ENCODE data around the gene GID8.

Gene GID8

DNA sequence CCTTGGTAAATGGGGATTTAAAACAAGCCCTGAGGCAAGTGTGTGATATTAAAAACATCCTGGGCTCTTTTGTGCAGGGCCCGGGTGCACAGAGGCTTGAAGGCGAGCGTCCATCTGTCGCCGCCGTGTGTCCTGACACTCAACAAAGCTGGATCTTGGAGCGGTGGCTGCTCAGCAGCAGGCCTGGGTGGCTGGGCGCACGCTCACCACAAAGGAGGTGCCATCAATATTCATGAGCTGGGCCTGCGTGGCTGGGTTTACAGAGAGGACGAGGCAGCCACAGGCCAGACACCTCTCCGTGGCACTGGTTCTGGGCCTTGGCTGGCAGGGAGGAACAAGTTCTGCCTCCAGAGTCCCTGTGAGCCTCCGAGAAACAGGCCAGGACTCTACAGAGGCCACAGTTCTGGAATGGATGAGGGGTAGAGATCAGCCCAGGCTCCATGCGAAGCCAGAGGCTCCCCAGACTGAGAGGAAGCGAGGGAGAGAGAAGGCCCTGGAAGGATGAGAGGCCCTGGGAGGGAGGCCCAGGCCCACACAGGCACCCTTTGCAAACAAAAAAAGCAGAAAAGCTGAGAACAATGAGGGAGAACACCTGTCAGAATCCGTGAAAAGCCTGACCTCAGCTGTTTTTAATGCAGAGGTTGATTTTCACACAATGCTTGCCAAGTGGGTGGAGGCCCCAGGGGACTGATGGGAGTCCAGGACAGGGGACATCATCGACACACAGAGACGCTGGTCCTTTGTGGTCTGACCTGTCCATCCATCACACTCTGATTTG lies 46.9 kb downstream of the GID8 start:
- ChIA-PET POLR2A (ENCODE audit: low non-redundant PET) (no interaction called here), CTCF (interaction anchor here (0.7 to 1.2 kb wide), 4 partner anchors 10 to 41 kb away, joined by 3 to 7 read pairs (median 4); no protein-coding TSS in a partner anchor)
- no peak for DNase-seq (ENCODE audit: low spot score)
- H3K27ac ChIP-seq: no peak overlapping the region
- TF ChIP-seq, protein P1, sequence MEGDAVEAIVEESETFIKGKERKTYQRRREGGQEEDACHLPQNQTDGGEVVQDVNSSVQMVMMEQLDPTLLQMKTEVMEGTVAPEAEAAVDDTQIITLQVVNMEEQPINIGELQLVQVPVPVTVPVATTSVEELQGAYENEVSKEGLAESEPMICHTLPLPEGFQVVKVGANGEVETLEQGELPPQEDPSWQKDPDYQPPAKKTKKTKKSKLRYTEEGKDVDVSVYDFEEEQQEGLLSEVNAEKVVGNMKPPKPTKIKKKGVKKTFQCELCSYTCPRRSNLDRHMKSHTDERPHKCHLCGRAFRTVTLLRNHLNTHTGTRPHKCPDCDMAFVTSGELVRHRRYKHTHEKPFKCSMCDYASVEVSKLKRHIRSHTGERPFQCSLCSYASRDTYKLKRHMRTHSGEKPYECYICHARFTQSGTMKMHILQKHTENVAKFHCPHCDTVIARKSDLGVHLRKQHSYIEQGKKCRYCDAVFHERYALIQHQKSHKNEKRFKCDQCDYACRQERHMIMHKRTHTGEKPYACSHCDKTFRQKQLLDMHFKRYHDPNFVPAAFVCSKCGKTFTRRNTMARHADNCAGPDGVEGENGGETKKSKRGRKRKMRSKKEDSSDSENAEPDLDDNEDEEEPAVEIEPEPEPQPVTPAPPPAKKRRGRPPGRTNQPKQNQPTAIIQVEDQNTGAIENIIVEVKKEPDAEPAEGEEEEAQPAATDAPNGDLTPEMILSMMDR (conservative IDR thresholded peaks at IDR 0.05; ENCODE audit: low read depth): no peak

DNA sequence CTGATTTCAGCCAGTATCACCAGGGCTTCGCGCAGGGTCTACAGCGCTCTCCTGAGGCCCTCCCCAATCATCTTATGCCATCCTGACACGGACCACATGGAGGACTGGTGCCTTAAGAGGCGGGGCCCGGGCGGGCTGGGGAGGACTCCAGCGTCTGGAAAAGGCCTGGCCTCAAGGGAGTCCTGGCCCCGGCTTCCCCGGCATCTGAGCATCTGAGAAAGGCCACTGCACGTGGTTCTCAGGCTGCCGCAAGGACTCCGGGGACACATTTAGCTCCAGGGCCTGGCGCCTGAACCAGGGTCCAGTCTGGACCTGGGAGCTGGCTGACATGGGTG lies 47.5 kb downstream of the GID8 start:
- no peak for DNase-seq (ENCODE audit: low spot score)
- TF ChIP-seq, protein P1 (conservative IDR thresholded peaks at IDR 0.05; ENCODE audit: low read depth): no peak
- ChIA-PET CTCF (interaction anchor here (0.7 to 0.9 kb wide), 3 partner anchors 11 to 24 kb away, joined by 3 to 4 read pairs (median 3); no protein-coding TSS in a partner anchor), POLR2A (ENCODE audit: low non-redundant PET) (no interaction called here)
- no peak overlapping the region for H3K27ac ChIP-seq

DNA sequence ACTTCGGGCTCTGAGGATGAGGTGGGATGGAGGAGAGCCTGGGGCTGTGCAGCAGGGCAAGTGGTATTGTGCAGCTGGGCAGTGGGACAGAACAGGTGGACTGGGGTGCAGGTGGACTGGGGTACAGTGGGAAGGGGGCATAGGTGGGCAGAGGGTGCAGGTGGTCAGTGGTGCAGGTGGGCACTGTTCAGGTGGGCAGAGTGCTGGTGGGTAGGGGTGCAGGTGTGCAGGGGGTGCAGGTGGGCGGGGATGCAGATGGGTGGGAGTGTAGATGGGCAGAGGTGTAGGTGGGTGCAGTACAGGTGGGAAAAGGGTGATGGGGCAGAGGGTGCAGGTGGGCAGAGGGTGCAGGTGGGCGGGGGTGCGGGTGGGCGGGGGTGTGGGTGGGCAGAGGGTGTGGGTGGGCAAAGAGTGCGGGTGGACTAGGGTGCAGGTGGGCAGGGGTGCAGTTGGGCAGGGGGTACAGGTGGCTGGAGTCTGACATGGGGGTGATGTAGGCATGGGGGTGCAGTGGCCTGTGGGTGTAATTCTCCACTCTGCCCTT lies 48.4 kb downstream of the GID8 start:
- POLR2A ChIA-PET (ENCODE audit: low non-redundant PET): no interaction called here
- TF ChIP-seq, protein P1 (conservative IDR thresholded peaks at IDR 0.05; ENCODE audit: low read depth): no peak
- CTCF ChIA-PET: interaction anchor here (0.6 to 0.9 kb wide), 2 partner anchors 15 to 23 kb away, joined by 3 to 4 read pairs; no protein-coding TSS in a partner anchor
- no peak for DNase-seq (ENCODE audit: low spot score)
- H3K27ac ChIP-seq: no peak overlapping the region

DNA sequence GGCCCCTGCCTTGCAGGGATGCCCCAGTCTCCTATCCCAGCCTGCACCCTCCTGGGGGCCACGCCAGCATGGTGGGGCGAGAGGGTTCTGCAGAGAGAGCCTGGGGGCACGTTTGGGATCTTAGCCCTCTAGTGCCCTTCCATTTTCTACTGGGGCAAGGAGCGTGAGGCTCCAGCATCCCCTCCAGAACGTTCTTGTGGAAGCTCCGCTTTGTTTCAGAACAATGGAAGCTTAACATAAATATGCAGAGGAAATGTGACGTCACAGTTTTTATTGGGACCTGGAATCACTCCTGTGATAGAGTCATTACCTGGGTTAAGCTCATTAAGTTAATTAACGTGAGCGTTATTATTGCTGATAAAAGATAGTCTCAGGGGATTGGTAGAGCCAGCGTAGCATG lies 49.2 kb downstream of the GID8 start:
- H3K27ac ChIP-seq: no peak overlapping the region
- ChIA-PET POLR2A (ENCODE audit: low non-redundant PET) (no interaction called here), CTCF (interaction anchor here (0.6 to 1.5 kb wide), 3 partner anchors 15 to 280 kb away, joined by 4 read pairs; no protein-coding TSS in a partner anchor)
- TF ChIP-seq, protein P1 (conservative IDR thresholded peaks at IDR 0.05; ENCODE audit: low read depth): no peak
- no peak for DNase-seq (ENCODE audit: low spot score)

DNA sequence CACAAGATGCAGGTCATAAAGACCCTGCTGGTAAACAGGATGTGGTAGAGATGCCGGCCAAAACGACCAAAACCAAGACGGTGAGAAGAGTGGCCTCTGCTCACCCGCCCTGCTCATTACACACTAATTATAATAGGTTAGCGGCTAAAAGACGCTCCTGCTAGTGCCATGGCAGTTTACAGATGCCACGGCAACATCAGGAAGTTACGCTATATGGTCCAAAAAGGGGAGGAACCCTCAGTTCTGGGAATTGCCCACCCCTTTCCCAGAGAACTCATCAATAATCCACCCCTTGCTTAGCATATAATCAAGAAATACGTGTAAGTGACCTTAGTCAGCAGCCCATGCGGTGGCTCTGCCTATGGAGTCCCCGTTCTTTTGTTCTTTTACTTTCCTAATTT lies 51.3 kb downstream of the GID8 start:
- TF ChIP-seq, protein P1 (conservative IDR thresholded peaks at IDR 0.05; ENCODE audit: low read depth): no peak
- no peak overlapping the region for H3K27ac ChIP-seq
- ChIA-PET POLR2A (ENCODE audit: low non-redundant PET) (no interaction called here), CTCF (no interaction called here)
- no peak for DNase-seq (ENCODE audit: low spot score)

DNA sequence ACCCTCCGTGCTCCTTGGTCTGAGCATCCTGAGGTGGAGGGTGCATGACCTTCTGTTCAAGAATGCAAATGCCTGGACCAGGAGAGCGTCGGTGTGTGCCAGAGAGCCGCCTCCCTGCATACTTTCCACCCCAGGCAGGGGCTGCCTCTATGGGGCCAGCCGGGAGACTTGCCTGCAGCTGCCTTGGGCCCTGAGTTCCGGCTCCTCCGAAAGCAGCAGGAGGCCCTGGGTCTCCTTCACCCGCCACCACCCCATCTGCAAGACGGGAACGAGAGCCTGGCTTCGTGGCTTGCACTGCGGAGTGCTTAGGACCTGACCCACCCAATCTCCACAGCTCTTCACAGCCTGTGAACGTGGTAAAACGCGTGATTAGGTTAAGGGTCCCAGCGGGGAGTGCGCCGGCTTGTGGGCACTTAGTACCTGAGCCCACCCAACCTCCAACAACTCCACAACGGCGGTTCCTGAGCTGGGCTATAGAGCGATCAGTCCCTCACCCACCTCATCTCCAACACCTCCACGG lies 52.4 kb downstream of the GID8 start:
- no peak for DNase-seq (ENCODE audit: low spot score)
- POLR2A ChIA-PET (ENCODE audit: low non-redundant PET): no interaction called here
- CTCF ChIA-PET: interaction anchor here (1.4 to 2.0 kb wide), 2 partner anchors 17 to 19 kb away, joined by 6 to 10 read pairs; no protein-coding TSS in a partner anchor
- H3K27ac ChIP-seq: no peak overlapping the region
- TF ChIP-seq, protein P1 (conservative IDR thresholded peaks at IDR 0.05; ENCODE audit: low read depth): no peak

All from RWPE1 (cell line).